ENCODE results near the gene PRKD1.

- TF ChIP-seq CTCF (IDR thresholded peaks at IDR 0.05 in 2 of 3, conservative IDR thresholded peaks at IDR 0.05 in 1 of 3; ENCODE audit: borderline replicate concordance in 1 of 3, insufficient read depth in 1 of 3, low read depth in 2 of 3, low read length in 2 of 3) (no peak), SIN3A (IDR thresholded peaks at IDR 0.05; ENCODE audit: low read depth) (no peak), POLR2A (IDR thresholded peaks at IDR 0.05; ENCODE audit: borderline replicate concordance, extremely low read depth, insufficient read depth, insufficient read length) (no peak), EZH2 (IDR thresholded peaks at IDR 0.05) (no peak), ZBTB33 (IDR thresholded peaks at IDR 0.05; ENCODE audit: extremely low read depth, insufficient replicate concordance, low read length) (no peak), RAD21 (IDR thresholded peaks at IDR 0.05; ENCODE audit: low read depth) (no peak), ZFX (IDR thresholded peaks at IDR 0.05) (no peak), MAX (IDR thresholded peaks at IDR 0.05) (no peak), POLR2AphosphoS5 (IDR thresholded peaks at IDR 0.05; ENCODE audit: low read depth, low read length) (no peak), YY1 (IDR thresholded peaks at IDR 0.05; ENCODE audit: extremely low read depth, insufficient replicate concordance, low read depth, low read length) (no peak), EZH2phosphoT487 (IDR thresholded peaks at IDR 0.05; ENCODE audit: borderline replicate concordance) (no peak), REST (IDR thresholded peaks at IDR 0.05; ENCODE audit: low read depth) (no peak), CBX3 (IDR thresholded peaks at IDR 0.05; ENCODE audit: low read depth) (no peak), SP1 (IDR thresholded peaks at IDR 0.05; ENCODE audit: low read depth) (no peak)
Observed at GRCh38 chr14:29843981-29844380, 83.7 kb downstream of the PRKD1 start.

All from HCT116 (cell line).